ENCODE measurements around the gene LGALSL. TPM values are rescaled to one million over a fixed set of nuclear protein-coding genes. Genes with fewer than 3 reads are reported as not detected.

Gene LGALSL
- total RNA-seq, 1 experiment from 2014 or later: 14.2 TPM

- BruUV-seq (replicated peaks): no TSS peak
- Histone ChIP-seq H2AFZ (ENCODE audit: low read depth, low read length, poor library complexity, severe bottlenecking) (no peak overlapping the region), H3K4me2 (ENCODE audit: low read length) (no peak overlapping the region), H3K9ac (ENCODE audit: low read length) (no peak overlapping the region), H3K4me3 (replicated peaks in 1 of 2; ENCODE audit: low read depth in 1 of 2, low read length in 2 of 2) (no peak overlapping the region), H3K27me3 (ENCODE audit: insufficient read depth, low read length) (no peaks in the 10 kb centered on the region), H3K27ac (ENCODE audit: low read depth, low read length) (no peak overlapping the region), H3K79me2 (ENCODE audit: insufficient read depth, low read length) (no peaks in the 10 kb centered on the region), H3K9me2 (ENCODE audit: insufficient read depth) (no peaks in the 10 kb centered on the region), H3K9me3 (ENCODE audit: control insufficient read depth in 1 of 2, insufficient read depth in 1 of 2, low read depth in 1 of 2, low read length in 2 of 2) (no peaks in the 10 kb centered on the region), H3K4me1 (ENCODE audit: control insufficient read depth in 1 of 2, insufficient read depth in 2 of 2, low read length in 2 of 2) (peaks cover 0 to 5% of the 10 kb centered on the region in 2 experiments; a peak in 1 of 4 replicates), H3K36me3 (ENCODE audit: control insufficient read depth in 1 of 2, insufficient read depth in 2 of 2, low read length in 2 of 2) (no peaks in the 10 kb centered on the region), H4K20me1 (ENCODE audit: insufficient read depth) (no peaks in the 10 kb centered on the region)
- CTCF ChIA-PET: interaction anchor here (1.8 kb wide), 1 partner anchor 10 kb away, joined by 9 read pairs; no protein-coding TSS in a partner anchor
- RAD21 ChIA-PET (ENCODE audit: low non-redundant PET in 1 of 2, low total read pairs in 2 of 2, uncharacterized antibody in 2 of 2, unreplicated experiment in 2 of 2): no interaction called here
- ATAC-seq: no peak
- no peak for TF ChIP-seq SP1 (IDR thresholded peaks at IDR 0.05; ENCODE audit: low read depth)
- TF ChIP-seq YY1 (IDR thresholded peaks at IDR 0.05; ENCODE audit: extremely low read depth, insufficient replicate concordance, low read depth, low read length): no peak
- no peak for TF ChIP-seq ATF3 (IDR thresholded peaks at IDR 0.05)
- no peak for TF ChIP-seq EZH2 (IDR thresholded peaks at IDR 0.05)
- TF ChIP-seq EZH2phosphoT487 (IDR thresholded peaks at IDR 0.05; ENCODE audit: borderline replicate concordance): no peak
- no peak for TF ChIP-seq CBX3 (IDR thresholded peaks at IDR 0.05; ENCODE audit: low read depth)
- no peak for TF ChIP-seq ZBTB33 (IDR thresholded peaks at IDR 0.05; ENCODE audit: extremely low read depth, insufficient replicate concordance, low read length)
- no peak for TF ChIP-seq REST (IDR thresholded peaks at IDR 0.05; ENCODE audit: low read depth)
- no peak for TF ChIP-seq ELF1 (IDR thresholded peaks at IDR 0.05; ENCODE audit: borderline replicate concordance, low read depth)
- no peak for TF ChIP-seq POLR2AphosphoS5 (IDR thresholded peaks at IDR 0.05; ENCODE audit: low read depth, low read length)
- no peak for TF ChIP-seq FOSL1 (IDR thresholded peaks at IDR 0.05; ENCODE audit: low read depth)
- DNase-seq (ENCODE audit: low read depth, low spot score): no peak
- intact Hi-C loops (cut with micrococcal nuclease): no loop called here
- POLR2A ChIA-PET: no interaction called here
These were observed 24.0 kb downstream of the LGALSL start for GRCh38 chr2:64477979-64478378.

Data from HCT116 (cell line).